Naive thymus-derived CD4-positive, alpha-beta T cell (primary cell): ENCODE data around the gene PRPF6. TPM values are rescaled to one million over a fixed set of nuclear protein-coding genes. Genes with fewer than 3 reads are reported as not detected.
A peak's percentile ranks its signal among the peaks of the same experiment; 100 is the strongest.

Source experiments
- ATAC-seq: fragments of 150-1000 bp; cut with Tn5 transposase; 2 replicates; pipeline ENCODE4 v1.10.0; 2021; ENCODE audit warnings: mild to moderate bottlenecking, moderate library complexity
- CTCF ChIA-PET: fragments of 350-600 bp; sonication (Branson Sonifier 250); formaldehyde crosslinking; loops from one replicate; lab custom pipeline; 2021; ENCODE audit warnings: antibody characterized with exemption; lab: Charles Lee
- POLR2A ChIA-PET: fragments of 350-600 bp; sonication (Branson Sonifier 250); formaldehyde crosslinking; loops from one replicate; lab custom pipeline; 2021; ENCODE audit warnings: antibody characterized with exemption, inconsistent platforms; lab: Charles Lee
- DNase-seq, 9 donors: peaks; one replicate each; pipeline versions ENCODE4 v3.0.0 to v3.0.0-alpha.2; 2020 to 2022; ENCODE audit warnings: mixed read lengths in 1 of 9
- H3K27ac ChIP-seq: one replicate; pipeline ENCODE4 v1.7.0; 2013; ENCODE audit warnings: mild to moderate bottlenecking, low read depth, low read length, moderate library complexity
- H3K27me3 ChIP-seq, 2 donors: one replicate each; pipeline ENCODE4 v1.7.0; 2013; ENCODE audit warnings: low read length in 2 of 2, mild to moderate bottlenecking in 2 of 2, moderate library complexity in 2 of 2; ENCODE audit not compliant: control insufficient read depth in 2 of 2, insufficient read depth in 2 of 2
- H3K36me3 ChIP-seq, 3 experiments: 1 replicate in 2 of 3; 2 replicates in 1 of 3; pipeline ENCODE4 v1.7.0; 2013; ENCODE audit warnings: low read length in 3 of 3, mild to moderate bottlenecking in 3 of 3, moderate library complexity in 1 of 3; ENCODE audit not compliant: insufficient read depth in 3 of 3, control insufficient read depth in 2 of 3
- H3K4me1 ChIP-seq, 2 donors: one replicate each; pipeline ENCODE4 v1.7.0; 2013; ENCODE audit warnings: low read length in 2 of 2, mild to moderate bottlenecking in 2 of 2, moderate library complexity in 1 of 2; ENCODE audit not compliant: control insufficient read depth in 2 of 2, insufficient read depth in 2 of 2
- H3K4me3 ChIP-seq: 2 replicates; pipeline ENCODE4 v1.7.0; 2013; ENCODE audit warnings: mild to moderate bottlenecking, low read length
- H3K9me3 ChIP-seq, 3 experiments: 1 replicate in 2 of 3; 2 replicates in 1 of 3; pipeline ENCODE4 v1.7.0; 2013; ENCODE audit warnings: low read length in 3 of 3; ENCODE audit not compliant: control insufficient read depth in 2 of 3
- H3K27ac Mint-ChIP-seq, 9 donors: one replicate each; pipeline ENCODE4 v1.8.0; 2020 to 2022; ENCODE audit warnings: mixed read lengths in 9 of 9, mild to moderate bottlenecking in 8 of 9, moderate library complexity in 5 of 9, inconsistent platforms in 2 of 9
- H3K27me3 Mint-ChIP-seq, 5 donors: one replicate each; pipeline ENCODE4 v1.8.0; 2021 to 2022; ENCODE audit warnings: mixed read lengths in 5 of 5, mild to moderate bottlenecking in 1 of 5
- H3K36me3 Mint-ChIP-seq, 5 donors: one replicate each; pipeline ENCODE4 v1.8.0; 2020 to 2022; ENCODE audit warnings: mixed read lengths in 5 of 5, mild to moderate bottlenecking in 3 of 5, inconsistent platforms in 1 of 5
- H3K4me1 Mint-ChIP-seq, 7 donors: one replicate each; pipeline ENCODE4 v1.8.0; 2020 to 2022; ENCODE audit warnings: mixed read lengths in 7 of 7, mild to moderate bottlenecking in 3 of 7, inconsistent platforms in 1 of 7
- H3K4me3 Mint-ChIP-seq, 10 donors: one replicate each; pipeline ENCODE4 v1.8.0; 2020 to 2022; ENCODE audit warnings: mild to moderate bottlenecking in 10 of 10, mixed read lengths in 10 of 10, moderate library complexity in 6 of 10, inconsistent platforms in 2 of 10
- H3K9me3 Mint-ChIP-seq, 11 donors: one replicate each; pipeline ENCODE4 v1.8.0; 2020 to 2022; ENCODE audit warnings: mixed read lengths in 11 of 11, mild to moderate bottlenecking in 4 of 11, inconsistent platforms in 1 of 11, moderate library complexity in 1 of 11
- intact Hi-C, 2 donors: fragments of 100-400 bp; cut with micrococcal nuclease; formaldehyde crosslinking; loops; one replicate each; pipeline ENCODE4 v1.15.1; 2023
- polyA plus RNA-seq, 2 donors: library from polyadenylated mRNA; unstranded; fragments of 300-500 nt; fragmentation: Illumina TruSeq; gene quantifications; one replicate each; pipeline ENCODE4 v1.2.3, GENCODE V29; 2021
- total RNA-seq, 6 experiments: library from RNA in 5 of 6; stranded (reverse) in 5 of 6; gene quantifications; 1 replicate in 5 of 6; 2 replicates in 1 of 6; pipeline ENCODE4 v1.2.3 and lab custom pipeline; 2021 to 2026

The PRPF6 gene
- total and polyA plus RNA-seq, 7 experiments from 2014 or later, result 71.2 to 127 (median 86.9) TPM

GRCh38 chr20:63955281-63955826, 25.6 kb upstream of the PRPF6 start:
- peak; percentile 20 for ATAC-seq
- H3K9me3 ChIP-seq, result no peaks in the 10 kb centered on the region
- ChIA-PET CTCF (interaction anchor here (0.6 to 0.8 kb wide), 2 partner anchors 19 to 25 kb away, joined by 3 to 6 read pairs; no protein-coding TSS in a partner anchor), POLR2A (interaction anchor here (0.9 to 2.7 kb wide), 3 partner anchors 12 to 111 kb away, joined by 3 to 21 read pairs (median 6); no protein-coding TSS in a partner anchor)
- Mint-ChIP-seq H3K9me3 (peaks cover 0 to 4% (median 0%) of the 10 kb centered on the region in 11 donors), H3K4me1 (peaks cover 19 to 37% (median 27%) of the 10 kb centered on the region in 7 donors), H3K27ac (peak overlapping the region in 4 of 9 donors; percentile 22 to 83 (median 69)), H3K4me3 (peak overlapping the region; percentile 79 to 87 (median 83)), H3K36me3 (peaks cover 0 to 7% (median 0%) of the 10 kb centered on the region in 5 donors), H3K27me3 (no peaks in the 10 kb centered on the region)
- H3K4me3 ChIP-seq, result peak overlapping the region; percentile 87
- intact Hi-C loops, result loop anchor here (1.0 to 5.0 kb wide), 5 partner anchors 46 to 738 kb away; partner anchors contain the start of genes C20orf204 (in 1 of the 2), GMEB2 (in 1 of the 2), PTK6 (in 1 of the 2) and YTHDF1 (in 1 of the 2)
- H3K4me1 ChIP-seq, result peaks cover 18 to 26% of the 10 kb centered on the region in 2 donors
- no peaks in the 10 kb centered on the region for H3K27me3 ChIP-seq
- H3K27ac ChIP-seq, result peak overlapping the region; percentile 93
- H3K36me3 ChIP-seq, result peaks cover 0 to 32% (median 0%) of the 10 kb centered on the region in 3 experiments
- DNase-seq, result peak in 2 of 9 donors; percentile 49 to 66

- DNase-seq (peak; percentile 82 to 95 (median 93)), ATAC-seq (peak; percentile 91)
- intact Hi-C loops, result loop anchor here (1.0 to 5.0 kb wide), 22 partner anchors 18 to 739 kb away; partner anchors contain the start of genes ARFRP1 (in 2 of the 2), GMEB2 (in 2 of the 2), TCEA2 (in 2 of the 2) and TPD52L2 (in 2 of the 2)
- H3K4me1 Mint-ChIP-seq, result peaks cover 19 to 37% (median 27%) of the 10 kb centered on the region in 7 donors
- ChIA-PET CTCF (interaction anchor here (0.7 to 1.2 kb wide), 3 partner anchors 17 to 103 kb away, joined by 3 to 4 read pairs (median 3); no protein-coding TSS in a partner anchor), POLR2A (interaction anchor here (0.9 to 2.7 kb wide), 14 partner anchors 11 to 298 kb away, joined by 3 to 21 read pairs (median 4); partner anchors contain the start of genes LIME1, RTEL1, SAMD10 and TCEA2)
- H3K9me3 Mint-ChIP-seq, result peaks cover 0 to 4% (median 0%) of the 10 kb centered on the region in 11 donors
- Histone ChIP-seq H3K27ac (peak within 1 kb of the TSS; percentile 93), H3K9me3 (no peaks in the 10 kb centered on the region), H3K4me3 (peak within 1 kb of the TSS; percentile 87), H3K27me3 (no peaks in the 10 kb centered on the region), H3K36me3 (peaks cover 0 to 35% (median 0%) of the 10 kb centered on the region in 3 experiments), H3K4me1 (peaks cover 18 to 26% of the 10 kb centered on the region in 2 donors)
- peak within 1 kb of the TSS; percentile 32 to 89 (median 80) for H3K27ac Mint-ChIP-seq
- peak within 1 kb of the TSS; percentile 79 to 87 (median 86) for H3K4me3 Mint-ChIP-seq
- H3K27me3 Mint-ChIP-seq, result no peaks in the 10 kb centered on the region
- H3K36me3 Mint-ChIP-seq, result peaks cover 0 to 7% (median 0%) of the 10 kb centered on the region in 5 donors
Measured at GRCh38 chr20:63955827-63956663, 24.9 kb upstream of the PRPF6 start, which contains the start of gene UCKL1. TSS of gene UCKL1 (minus strand) at chr20:63956416. CDS start at chr20:63956372, 44 bp downstream.

- Histone ChIP-seq H3K4me3 (peak overlapping the region; percentile 62), H3K4me1 (peaks cover 18 to 26% of the 10 kb centered on the region in 2 donors), H3K27me3 (no peaks in the 10 kb centered on the region), H3K9me3 (no peaks in the 10 kb centered on the region), H3K36me3 (peaks cover 0 to 41% (median 0%) of the 10 kb centered on the region in 3 experiments), H3K27ac (peak overlapping the region; percentile 70)
- ATAC-seq (peak; percentile 16), DNase-seq (no peak)
- Mint-ChIP-seq H3K9me3 (peaks cover 0 to 4% (median 0%) of the 10 kb centered on the region in 11 donors), H3K27ac (peak overlapping the region; percentile 32 to 89 (median 80)), H3K4me1 (peaks cover 19 to 37% (median 27%) of the 10 kb centered on the region in 7 donors), H3K4me3 (peak overlapping the region; percentile 79 to 87 (median 86)), H3K27me3 (no peaks in the 10 kb centered on the region), H3K36me3 (peaks cover 0 to 7% (median 0%) of the 10 kb centered on the region in 5 donors)
- ChIA-PET POLR2A (interaction anchor here (0.9 to 2.7 kb wide), 14 partner anchors 11 to 298 kb away, joined by 3 to 21 read pairs (median 4); partner anchors contain the start of genes LIME1, RTEL1, SAMD10 and TCEA2), CTCF (interaction anchor here (1.0 to 1.2 kb wide), 2 partner anchors 17 to 103 kb away, joined by 3 read pairs; no protein-coding TSS in a partner anchor)
- intact Hi-C loops, result loop anchor here (1.0 to 5.0 kb wide), 22 partner anchors 13 to 740 kb away; partner anchors contain the start of genes ARFRP1 (in 2 of the 2), GMEB2 (in 2 of the 2), TCEA2 (in 2 of the 2) and TPD52L2 (in 2 of the 2)
Measured at GRCh38 chr20:63956664-63957003, 24.3 kb upstream of the PRPF6 start.

- no peaks in the 10 kb centered on the region for H3K27me3 ChIP-seq
- peaks cover 18 to 26% of the 10 kb centered on the region in 2 donors for H3K4me1 ChIP-seq
- peaks cover 0 to 46% (median 0%) of the 10 kb centered on the region in 3 experiments for H3K36me3 ChIP-seq
- peaks cover 0 to 4% (median 0%) of the 10 kb centered on the region in 11 donors for H3K9me3 Mint-ChIP-seq
- peak overlapping the region; percentile 59 to 87 (median 84) for H3K4me3 Mint-ChIP-seq
- peak; percentile 3 for ATAC-seq
- intact Hi-C loops, result loop anchor here (1.0 to 5.0 kb wide), 9 partner anchors 12 to 740 kb away; partner anchors contain the start of genes YTHDF1 (in 2 of the 2), ARFRP1 (in 1 of the 2), C20orf204 (in 1 of the 2) and GMEB2 (in 1 of the 2)
- DNase-seq, result peak in 2 of 9 donors; percentile 55 to 74
- no peaks in the 10 kb centered on the region for H3K27me3 Mint-ChIP-seq
- H3K9me3 ChIP-seq, result no peaks in the 10 kb centered on the region
- peaks cover 19 to 37% (median 27%) of the 10 kb centered on the region in 7 donors for H3K4me1 Mint-ChIP-seq
- H3K27ac Mint-ChIP-seq, result peak overlapping the region in 8 of 9 donors; percentile 36 to 86 (median 71)
- H3K4me3 ChIP-seq, result peak overlapping the region; percentile 62
- peak overlapping the region; percentile 70 for H3K27ac ChIP-seq
- ChIA-PET POLR2A (interaction anchor here (1.0 to 2.7 kb wide), 12 partner anchors 10 to 299 kb away, joined by 3 to 21 read pairs (median 4); partner anchors contain the start of genes RTEL1, SAMD10, TCEA2 and TPD52L2), CTCF (interaction anchor here (0.5 to 2.3 kb wide), 3 partner anchors 16 to 102 kb away, joined by 3 to 8 read pairs (median 3); no protein-coding TSS in a partner anchor)
- peaks cover 0 to 7% (median 0%) of the 10 kb centered on the region in 5 donors for H3K36me3 Mint-ChIP-seq
Measured at GRCh38 chr20:63957004-63957689, 23.8 kb upstream of the PRPF6 start.
